ENCODE measurements around the gene NBEAL1.

NBEAL1 gene

GRCh38 chr2:203019142-203019541 is 4.5 kb downstream of the NBEAL1 start:
- no peak overlapping the region for H3K18ac ChIP-seq (ENCODE audit: low read length)
- no peak for DNase-seq (ENCODE audit: low spot score)
- no peak overlapping the region for H3K27ac ChIP-seq (replicated peaks; ENCODE audit: low read length)
- H3K23ac ChIP-seq (ENCODE audit: low read depth, low read length, poor library complexity), result no peak overlapping the region
- H3K14ac ChIP-seq (ENCODE audit: low read length), result no peak overlapping the region
- no peak overlapping the region for H3K4me3 ChIP-seq (ENCODE audit: low read length in 2 of 2)
- no peak overlapping the region for H2BK5ac ChIP-seq (ENCODE audit: low read length)
- H2AK5ac ChIP-seq (ENCODE audit: low read depth, low read length), result no peak overlapping the region
- no peak overlapping the region for H2BK120ac ChIP-seq (ENCODE audit: low read depth, low read length)
- H2BK12ac ChIP-seq (ENCODE audit: low read length), result no peak overlapping the region
- H2AFZ ChIP-seq (ENCODE audit: low read length), result no peak overlapping the region
- no peaks in the 10 kb centered on the region for H3K79me1 ChIP-seq (ENCODE audit: low read depth, low read length)
- WGBS, 2 donors (ENCODE audit: extremely low coverage in 2 of 2, insufficient read length in 2 of 2, insufficient replicate concordance in 1 of 2), result no CpG with 5 or more reads among the region's 2 CpGs
- no peak overlapping the region for H3K4ac ChIP-seq (ENCODE audit: low read length)
- no peak overlapping the region for H4K91ac ChIP-seq (ENCODE audit: low read depth, low read length, poor library complexity)
- H3K9ac ChIP-seq (ENCODE audit: low read depth, low read length, poor library complexity), result no peak overlapping the region
- no peaks in the 10 kb centered on the region for H3K27me3 ChIP-seq (ENCODE audit: control insufficient read depth in 3 of 3, insufficient read depth in 3 of 3, low read depth in 1 of 3, low read length in 3 of 3)
- H3K4me1 ChIP-seq (ENCODE audit: control insufficient read depth in 2 of 2, insufficient read depth in 1 of 2, low read depth in 1 of 2, low read length in 2 of 2), result peaks cover 0 to 14% of the 10 kb centered on the region in 2 donors
- H4K8ac ChIP-seq (ENCODE audit: low read depth, low read length), result no peak overlapping the region
- no peak overlapping the region for H3K4me2 ChIP-seq (ENCODE audit: insufficient read depth, low read length, poor library complexity, severe bottlenecking)
- no peaks in the 10 kb centered on the region for H3K9me3 ChIP-seq (replicated peaks in 1 of 2; ENCODE audit: control insufficient read depth in 2 of 2, insufficient read depth in 1 of 2, low read depth in 1 of 2, low read length in 2 of 2)
- no peak overlapping the region for H2BK15ac ChIP-seq (ENCODE audit: low read length)
- H3K36me3 ChIP-seq (replicated peaks in 1 of 2; ENCODE audit: control insufficient read depth in 2 of 2, insufficient read depth in 2 of 2, low read length in 2 of 2), result peaks cover 0 to 3% of the 10 kb centered on the region in 2 donors

DNA sequence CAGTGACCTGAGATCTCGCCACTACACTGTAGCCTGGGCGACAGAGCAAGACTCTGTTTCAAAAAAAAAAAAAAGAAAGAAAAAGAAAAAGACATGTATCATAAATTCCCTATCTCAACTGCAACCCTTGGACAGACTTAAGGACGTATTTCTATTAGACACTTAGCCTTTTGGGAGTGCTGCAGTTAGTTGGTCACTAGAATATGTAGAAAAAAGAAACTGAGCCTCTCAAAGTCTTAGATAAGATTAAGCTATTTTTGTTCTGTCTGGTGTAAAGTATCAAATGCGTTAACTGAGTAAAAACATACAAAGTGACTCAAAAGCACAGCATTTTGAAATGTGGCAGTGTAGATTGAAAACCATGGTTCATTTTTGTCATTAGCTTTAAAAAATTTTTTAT is 7.3 kb downstream of the NBEAL1 start:
- H3K36me3 ChIP-seq (replicated peaks in 1 of 2; ENCODE audit: control insufficient read depth in 2 of 2, insufficient read depth in 2 of 2, low read length in 2 of 2), result no peaks in the 10 kb centered on the region
- no peak overlapping the region for H4K8ac ChIP-seq (ENCODE audit: low read depth, low read length)
- no CpG with 5 or more reads among the region's 4 CpGs for WGBS, 2 donors (ENCODE audit: extremely low coverage in 2 of 2, insufficient read length in 2 of 2, insufficient replicate concordance in 1 of 2)
- no peak for DNase-seq (ENCODE audit: low spot score)
- no peaks in the 10 kb centered on the region for H3K9me3 ChIP-seq (replicated peaks in 1 of 2; ENCODE audit: control insufficient read depth in 2 of 2, insufficient read depth in 1 of 2, low read depth in 1 of 2, low read length in 2 of 2)
- no peaks in the 10 kb centered on the region for H3K79me1 ChIP-seq (ENCODE audit: low read depth, low read length)
- H2BK15ac ChIP-seq (ENCODE audit: low read length), result no peak overlapping the region
- H3K27ac ChIP-seq (replicated peaks; ENCODE audit: low read length), result no peak overlapping the region
- H3K27me3 ChIP-seq (ENCODE audit: control insufficient read depth in 3 of 3, insufficient read depth in 3 of 3, low read depth in 1 of 3, low read length in 3 of 3), result no peaks in the 10 kb centered on the region
- H2BK12ac ChIP-seq (ENCODE audit: low read length), result no peak overlapping the region
- H4K91ac ChIP-seq (ENCODE audit: low read depth, low read length, poor library complexity), result no peak overlapping the region
- H2BK120ac ChIP-seq (ENCODE audit: low read depth, low read length), result no peak overlapping the region
- no peak overlapping the region for H3K23ac ChIP-seq (ENCODE audit: low read depth, low read length, poor library complexity)
- peaks cover 0 to 12% of the 10 kb centered on the region in 2 donors for H3K4me1 ChIP-seq (ENCODE audit: control insufficient read depth in 2 of 2, insufficient read depth in 1 of 2, low read depth in 1 of 2, low read length in 2 of 2)
- no peak overlapping the region for H2AFZ ChIP-seq (ENCODE audit: low read length)
- H3K4ac ChIP-seq (ENCODE audit: low read length), result no peak overlapping the region
- H2AK5ac ChIP-seq (ENCODE audit: low read depth, low read length), result no peak overlapping the region
- no peak overlapping the region for H3K14ac ChIP-seq (ENCODE audit: low read length)
- no peak overlapping the region for H3K18ac ChIP-seq (ENCODE audit: low read length)
- no peak overlapping the region for H3K9ac ChIP-seq (ENCODE audit: low read depth, low read length, poor library complexity)
- H2BK5ac ChIP-seq (ENCODE audit: low read length), result no peak overlapping the region
- no peak overlapping the region for H3K4me2 ChIP-seq (ENCODE audit: insufficient read depth, low read length, poor library complexity, severe bottlenecking)
- H3K4me3 ChIP-seq (ENCODE audit: low read length in 2 of 2), result no peak overlapping the region

GRCh38 chr2:203022751-203023150 is 8.1 kb downstream of the NBEAL1 start:
- Histone ChIP-seq H3K79me1 (ENCODE audit: low read depth, low read length) (no peaks in the 10 kb centered on the region), H3K9me3 (replicated peaks in 1 of 2; ENCODE audit: control insufficient read depth in 2 of 2, insufficient read depth in 1 of 2, low read depth in 1 of 2, low read length in 2 of 2) (no peaks in the 10 kb centered on the region), H3K4ac (ENCODE audit: low read length) (no peak overlapping the region), H2BK15ac (ENCODE audit: low read length) (no peak overlapping the region), H3K4me2 (ENCODE audit: insufficient read depth, low read length, poor library complexity, severe bottlenecking) (no peak overlapping the region), H2AK5ac (ENCODE audit: low read depth, low read length) (no peak overlapping the region), H2BK120ac (ENCODE audit: low read depth, low read length) (no peak overlapping the region), H3K9ac (ENCODE audit: low read depth, low read length, poor library complexity) (no peak overlapping the region), H3K18ac (ENCODE audit: low read length) (no peak overlapping the region), H3K4me3 (ENCODE audit: low read length in 2 of 2) (no peak overlapping the region), H2AFZ (ENCODE audit: low read length) (no peak overlapping the region), H3K14ac (ENCODE audit: low read length) (no peak overlapping the region), H3K4me1 (ENCODE audit: control insufficient read depth in 2 of 2, insufficient read depth in 1 of 2, low read depth in 1 of 2, low read length in 2 of 2) (peaks cover 0 to 12% of the 10 kb centered on the region in 2 donors), H3K36me3 (replicated peaks in 1 of 2; ENCODE audit: control insufficient read depth in 2 of 2, insufficient read depth in 2 of 2, low read length in 2 of 2) (no peaks in the 10 kb centered on the region), H4K91ac (ENCODE audit: low read depth, low read length, poor library complexity) (no peak overlapping the region), H2BK12ac (ENCODE audit: low read length) (no peak overlapping the region), H2BK5ac (ENCODE audit: low read length) (no peak overlapping the region), H3K27me3 (ENCODE audit: control insufficient read depth in 3 of 3, insufficient read depth in 3 of 3, low read depth in 1 of 3, low read length in 3 of 3) (no peaks in the 10 kb centered on the region), H4K8ac (ENCODE audit: low read depth, low read length) (no peak overlapping the region), H3K23ac (ENCODE audit: low read depth, low read length, poor library complexity) (no peak overlapping the region), H3K27ac (replicated peaks; ENCODE audit: low read length) (no peak overlapping the region)
- WGBS, 2 donors (ENCODE audit: extremely low coverage in 2 of 2, insufficient read length in 2 of 2, insufficient replicate concordance in 1 of 2), result no CpG with 5 or more reads among the region's 1 CpG
- no peak for DNase-seq (ENCODE audit: low spot score)

GRCh38 chr2:203025592-203025991 is 10.9 kb downstream of the NBEAL1 start:
- H3K27me3 ChIP-seq (ENCODE audit: control insufficient read depth in 3 of 3, insufficient read depth in 3 of 3, low read depth in 1 of 3, low read length in 3 of 3), result no peaks in the 10 kb centered on the region
- H4K91ac ChIP-seq (ENCODE audit: low read depth, low read length, poor library complexity), result no peak overlapping the region
- no peaks in the 10 kb centered on the region for H3K79me1 ChIP-seq (ENCODE audit: low read depth, low read length)
- no peak overlapping the region for H4K8ac ChIP-seq (ENCODE audit: low read depth, low read length)
- H3K23ac ChIP-seq (ENCODE audit: low read depth, low read length, poor library complexity), result no peak overlapping the region
- H2BK12ac ChIP-seq (ENCODE audit: low read length), result no peak overlapping the region
- H3K18ac ChIP-seq (ENCODE audit: low read length), result no peak overlapping the region
- H3K27ac ChIP-seq (replicated peaks; ENCODE audit: low read length), result no peak overlapping the region
- H3K4me3 ChIP-seq (ENCODE audit: low read length in 2 of 2), result no peak overlapping the region
- no peak overlapping the region for H3K14ac ChIP-seq (ENCODE audit: low read length)
- no peaks in the 10 kb centered on the region for H3K4me1 ChIP-seq (ENCODE audit: control insufficient read depth in 2 of 2, insufficient read depth in 1 of 2, low read depth in 1 of 2, low read length in 2 of 2)
- H3K4me2 ChIP-seq (ENCODE audit: insufficient read depth, low read length, poor library complexity, severe bottlenecking), result no peak overlapping the region
- no peak overlapping the region for H3K4ac ChIP-seq (ENCODE audit: low read length)
- H3K9me3 ChIP-seq (replicated peaks in 1 of 2; ENCODE audit: control insufficient read depth in 2 of 2, insufficient read depth in 1 of 2, low read depth in 1 of 2, low read length in 2 of 2), result no peaks in the 10 kb centered on the region
- H3K9ac ChIP-seq (ENCODE audit: low read depth, low read length, poor library complexity), result no peak overlapping the region
- DNase-seq (ENCODE audit: low spot score), result no peak
- H2AK5ac ChIP-seq (ENCODE audit: low read depth, low read length), result no peak overlapping the region
- no peaks in the 10 kb centered on the region for H3K36me3 ChIP-seq (replicated peaks in 1 of 2; ENCODE audit: control insufficient read depth in 2 of 2, insufficient read depth in 2 of 2, low read length in 2 of 2)
- H2BK5ac ChIP-seq (ENCODE audit: low read length), result no peak overlapping the region
- H2BK120ac ChIP-seq (ENCODE audit: low read depth, low read length), result no peak overlapping the region
- H2BK15ac ChIP-seq (ENCODE audit: low read length), result no peak overlapping the region
- no peak overlapping the region for H2AFZ ChIP-seq (ENCODE audit: low read length)
